ENCODE results near the gene FBXO45. TPM values are rescaled to one million over a fixed set of nuclear protein-coding genes. Genes with fewer than 3 reads are reported as not detected.

Gene FBXO45
- 43.4 TPM for total RNA-seq

GRCh38 chr3:196568246-196569002 lies at the start of gene FBXO45, which contains the start of gene WDR53:
Gene FBXO45 (plus strand): TSS chr3:196568660. CDS start chr3:196568985, 325 bp downstream.
Gene WDR53 (minus strand): TSS chr3:196568554. CDS start chr3:196561475, 7,079 bp downstream.

Small RNA genes within 50 kb of the gene (small RNA-seq; reads per million reads assigned to genes)
- gene RPS29P3, result not detected

Other genes with a start within 250 kb of the FBXO45 start
- not detected for gene TM4SF19, start 230.3 kb upstream of the FBXO45 start, total RNA-seq
- 42.4 TPM for gene UBXN7, start 136.2 kb upstream of the FBXO45 start, total RNA-seq
- gene RNF168, start 64.9 kb upstream of the FBXO45 start, total RNA-seq, result 24.0 TPM
- gene SMCO1, start 53.3 kb upstream of the FBXO45 start, total RNA-seq, result not detected
- 5.1 TPM for gene WDR53, start 106 bp upstream of the FBXO45 start, total RNA-seq
- gene NRROS, start 71.0 kb downstream of the FBXO45 start, total RNA-seq, result 0.92 TPM
- gene CEP19, start 143.6 kb downstream of the FBXO45 start, total RNA-seq, result 11.8 TPM
- gene PIGX, start 143.7 kb downstream of the FBXO45 start, total RNA-seq, result 52.4 TPM
- gene PAK2, start 171.2 kb downstream of the FBXO45 start, total RNA-seq, result 48.2 TPM